GM18520 (cell line): ENCODE results near the gene ZSWIM7.
"Not testable (repeated sequence)": the region's sequence is repeated elsewhere in the genome, so short reads cannot be mapped to it uniquely, and the experiment has no call there.

Source experiments
- ATAC-seq: cut with Tn5 transposase; IDR thresholded peaks from one replicate; pipeline ENCODE4 v1.9.1; 2021; ENCODE audit not compliant: unreplicated experiment

The ZSWIM7 gene

DNA sequence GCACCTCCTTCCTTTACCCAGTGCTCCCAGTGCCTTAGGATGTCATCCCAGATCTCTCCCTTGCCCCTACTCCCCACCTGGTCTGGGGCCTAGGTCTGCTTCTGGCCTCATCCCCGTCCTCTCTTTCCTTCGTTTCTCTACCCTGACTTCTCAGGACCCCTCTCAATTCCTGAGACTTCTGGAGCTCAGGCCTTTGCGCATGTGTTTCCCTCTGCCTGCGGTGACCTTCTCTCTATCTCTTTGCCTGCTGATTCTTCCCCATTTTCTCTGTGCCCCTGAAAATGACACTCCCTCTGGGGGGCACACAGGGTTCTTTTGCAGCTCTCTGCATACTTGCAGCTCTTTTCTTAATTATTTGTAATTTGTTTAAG, 41.0 kb downstream of the ZSWIM7 start:
- no peak for ATAC-seq

GRCh38 chr17:15957608-15958307, 41.7 kb downstream of the ZSWIM7 start:
- no peak for ATAC-seq

DNA sequence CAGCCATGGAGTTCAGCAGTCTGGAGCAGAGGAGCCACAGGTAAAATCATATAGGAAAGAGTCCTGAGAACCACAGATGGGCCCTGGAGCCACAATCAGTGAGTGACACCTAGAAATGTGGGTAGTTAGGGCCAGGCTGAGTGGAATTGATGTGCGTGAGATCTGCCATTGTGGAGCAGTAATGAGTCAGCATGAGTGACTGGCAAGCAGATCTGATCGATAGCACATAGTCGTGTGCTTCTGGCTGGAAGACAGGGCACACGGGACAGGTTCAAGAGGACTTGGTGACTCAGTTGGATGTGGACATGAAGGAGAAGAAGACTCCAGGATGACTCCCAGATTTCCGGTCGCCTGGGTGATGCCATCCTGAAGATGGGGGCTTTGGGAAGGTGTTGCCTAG, 42.3 kb downstream of the ZSWIM7 start:
- no peak for ATAC-seq

- ATAC-seq, result no peak
Observed at GRCh38 chr17:15955793-15956541, 43.5 kb downstream of the ZSWIM7 start.

GRCh38 chr17:15954222-15954621, 45.3 kb downstream of the ZSWIM7 start:
- no peak for ATAC-seq

GRCh38 chr17:15952916-15953790, 46.4 kb downstream of the ZSWIM7 start:
- no peak for ATAC-seq

- no peak for ATAC-seq
Observed at GRCh38 chr17:15952048-15952532, 47.4 kb downstream of the ZSWIM7 start.

DNA sequence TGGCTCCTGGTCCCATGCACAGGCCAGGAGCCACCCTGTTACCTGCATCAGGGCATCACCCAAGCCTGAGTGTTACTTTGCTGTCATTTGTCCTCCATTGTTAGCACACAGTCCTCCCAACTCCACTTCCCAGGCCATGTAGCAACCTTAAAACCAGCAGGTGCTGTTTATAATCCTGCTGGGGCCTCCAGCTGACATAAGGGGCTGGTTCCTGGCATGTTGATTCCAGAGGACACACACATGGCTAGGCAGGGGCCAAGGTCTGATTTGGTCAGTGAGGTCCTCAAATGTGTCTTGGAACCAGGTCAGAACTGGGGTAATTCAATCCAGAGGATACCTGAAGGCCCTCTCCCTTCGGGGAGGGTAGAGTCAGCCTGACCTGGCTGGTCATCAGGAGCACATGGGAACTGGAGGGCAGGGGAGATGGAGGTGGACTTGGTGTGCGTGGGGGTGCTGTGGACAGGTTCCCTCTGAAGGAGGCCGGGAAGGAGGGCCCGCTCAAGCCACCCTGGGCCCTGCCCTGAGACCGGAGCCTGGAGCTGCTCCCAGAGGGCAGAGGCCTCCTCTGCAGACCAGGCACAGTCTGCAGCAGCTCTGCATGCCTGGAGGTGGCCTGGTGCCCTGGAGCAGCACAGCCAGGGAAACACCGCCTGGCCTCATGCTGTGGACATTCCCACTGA, 48.0 kb downstream of the ZSWIM7 start:
- ATAC-seq, result no peak

GRCh38 chr17:15947976-15948752, 51.3 kb downstream of the ZSWIM7 start:
- no peak for ATAC-seq

DNA sequence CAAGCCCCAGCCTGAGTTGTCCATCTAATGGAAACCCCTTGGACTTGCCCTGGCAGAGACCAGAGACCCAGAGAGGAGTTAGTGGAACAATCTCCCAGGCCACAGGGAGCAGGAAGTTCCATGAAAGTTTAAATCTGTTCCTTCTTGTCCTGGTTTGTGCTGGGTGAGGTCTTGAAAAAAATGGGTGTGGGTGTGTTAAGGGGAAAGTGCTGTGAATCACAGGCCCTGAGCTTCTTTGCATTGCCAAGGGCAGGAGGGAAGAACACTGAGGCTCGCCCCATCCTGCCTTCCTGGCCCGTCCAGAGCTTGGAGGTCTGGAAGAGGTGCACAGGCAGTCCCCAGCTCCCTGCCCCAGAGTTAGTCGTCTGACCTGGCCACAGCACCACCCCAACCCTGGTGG, 52.2 kb downstream of the ZSWIM7 start:
- ATAC-seq, result no peak

- ATAC-seq, result no peak
Observed at GRCh38 chr17:15946611-15947120, 52.8 kb downstream of the ZSWIM7 start.

DNA sequence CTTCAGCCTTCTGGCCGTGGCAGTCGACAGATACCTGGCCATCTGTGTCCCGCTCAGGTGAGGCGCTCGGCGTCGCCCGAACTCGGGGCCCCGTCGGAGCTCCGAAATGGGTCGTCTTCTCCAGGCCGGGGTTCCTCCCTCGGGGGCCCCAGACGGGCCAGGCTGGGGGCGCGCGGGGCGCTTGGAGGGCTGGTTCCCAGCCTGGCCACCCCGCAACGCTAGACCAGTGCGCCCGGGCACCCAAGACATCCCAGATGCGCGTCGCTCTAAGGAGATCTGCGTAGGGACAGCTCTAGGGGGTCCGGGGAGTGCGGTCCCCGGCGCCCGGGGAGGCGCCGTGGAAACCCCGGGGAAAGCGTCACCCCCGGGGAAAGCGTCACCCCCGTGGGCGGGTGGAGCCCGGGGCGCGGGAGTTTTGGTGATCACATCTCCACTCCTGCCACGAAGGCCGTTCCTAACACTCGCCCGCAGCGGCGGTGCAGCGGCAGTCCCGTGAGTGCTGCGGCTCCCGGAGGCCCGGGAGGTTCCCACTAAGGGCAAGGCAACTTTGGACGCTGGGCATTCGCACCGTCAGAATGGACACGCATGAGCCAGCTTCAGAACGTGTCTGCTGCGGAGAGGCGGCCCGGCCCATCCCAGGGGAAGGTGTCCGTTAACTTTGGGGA, 53.8 kb downstream of the ZSWIM7 start:
- ATAC-seq, result no peak

- ATAC-seq, result no peak
Observed at GRCh38 chr17:15944759-15945526, 54.6 kb downstream of the ZSWIM7 start, which contains the start of gene ADORA2B. Gene ADORA2B, plus strand, starts transcription at chr17:15945130. Its CDS starts 119 bp downstream, at chr17:15945249.

- no peak for ATAC-seq
Observed at GRCh38 chr17:15943971-15944758, 55.3 kb downstream of the ZSWIM7 start.

GRCh38 chr17:15942207-15942833, 57.2 kb downstream of the ZSWIM7 start:
- ATAC-seq, result no peak

DNA sequence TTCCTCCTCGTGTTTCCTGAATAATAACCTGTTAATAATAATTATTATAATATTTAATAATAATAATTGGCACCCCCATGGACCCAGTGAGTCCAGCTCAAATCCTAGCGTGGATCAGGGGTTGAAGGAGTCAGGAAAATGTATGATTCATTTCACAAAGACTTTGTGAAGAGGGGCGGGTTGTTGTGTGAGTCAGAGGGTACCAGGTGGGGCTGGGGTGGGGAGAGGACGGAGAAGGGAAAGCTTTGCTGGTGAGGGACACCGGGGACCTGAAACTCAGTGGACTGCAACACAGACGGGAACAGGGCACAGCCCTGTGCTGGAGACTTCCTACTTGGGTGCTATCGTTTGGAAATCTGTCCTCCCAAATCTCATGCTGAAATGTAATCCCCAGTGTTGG, 57.7 kb downstream of the ZSWIM7 start:
- ATAC-seq, result no peak

GRCh38 chr17:15936481-15936880, 63.0 kb downstream of the ZSWIM7 start:
- not testable (repeated sequence) for ATAC-seq
